ENCODE results near the gene KRT12.

DNA sequence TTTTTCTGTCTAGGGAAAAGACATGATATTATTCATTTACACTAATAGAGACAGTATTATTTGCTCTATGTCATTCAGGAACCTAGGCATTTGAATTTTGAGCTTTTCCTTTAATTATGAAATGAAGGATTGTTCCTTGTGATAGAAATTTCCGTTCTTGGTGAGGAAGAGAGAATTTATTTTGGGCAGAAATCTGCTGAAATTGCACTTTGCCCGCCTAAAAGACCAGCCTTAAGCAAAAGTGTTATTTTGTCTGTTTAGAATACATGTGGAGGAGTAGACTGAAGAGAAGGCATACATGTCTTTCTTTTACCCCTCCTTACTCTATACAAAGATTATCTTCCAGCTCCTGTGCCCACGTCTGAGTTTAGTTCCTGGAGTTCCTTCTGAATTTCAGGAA, 27.8 kb downstream of the KRT12 start:
- TF ChIP-seq, protein P1, sequence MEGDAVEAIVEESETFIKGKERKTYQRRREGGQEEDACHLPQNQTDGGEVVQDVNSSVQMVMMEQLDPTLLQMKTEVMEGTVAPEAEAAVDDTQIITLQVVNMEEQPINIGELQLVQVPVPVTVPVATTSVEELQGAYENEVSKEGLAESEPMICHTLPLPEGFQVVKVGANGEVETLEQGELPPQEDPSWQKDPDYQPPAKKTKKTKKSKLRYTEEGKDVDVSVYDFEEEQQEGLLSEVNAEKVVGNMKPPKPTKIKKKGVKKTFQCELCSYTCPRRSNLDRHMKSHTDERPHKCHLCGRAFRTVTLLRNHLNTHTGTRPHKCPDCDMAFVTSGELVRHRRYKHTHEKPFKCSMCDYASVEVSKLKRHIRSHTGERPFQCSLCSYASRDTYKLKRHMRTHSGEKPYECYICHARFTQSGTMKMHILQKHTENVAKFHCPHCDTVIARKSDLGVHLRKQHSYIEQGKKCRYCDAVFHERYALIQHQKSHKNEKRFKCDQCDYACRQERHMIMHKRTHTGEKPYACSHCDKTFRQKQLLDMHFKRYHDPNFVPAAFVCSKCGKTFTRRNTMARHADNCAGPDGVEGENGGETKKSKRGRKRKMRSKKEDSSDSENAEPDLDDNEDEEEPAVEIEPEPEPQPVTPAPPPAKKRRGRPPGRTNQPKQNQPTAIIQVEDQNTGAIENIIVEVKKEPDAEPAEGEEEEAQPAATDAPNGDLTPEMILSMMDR (conservative IDR thresholded peaks at IDR 0.05 in 1 of 2, IDR thresholded peaks at IDR 0.05 in 1 of 2; ENCODE audit: low read depth in 1 of 2, low read length in 2 of 2), result no peak
- TF ChIP-seq EZH2 (IDR thresholded peaks at IDR 0.05; ENCODE audit: low read length, missing control alignments), result no peak
